GM12878 (cell line): ENCODE measurements around the gene SLC12A9. TPM values are rescaled to one million over a fixed set of nuclear protein-coding genes. Genes with fewer than 3 reads are reported as not detected.

Source experiments
- ATAC-seq: fragments of 200-7000 bp; cut with Tn5 transposase; 3 replicates; pipeline ENCODE4 v1.9.1; 2020; ENCODE audit warnings: mild to moderate bottlenecking, moderate library complexity
- BruUV-seq: library from RNA; stranded (reverse); fragments of 400-500 nt; replicated peaks from 2 replicates; lab custom pipeline; 2021; lab: Mats Ljungman, UMichigan
- CTCF ChIA-PET: fragments of 300-600 bp; sonication (Branson Sonifier 250); formaldehyde crosslinking; extraction: SDS; loops from one replicate; lab custom pipeline; 2021; ENCODE audit warnings: inconsistent platforms; lab: Yijun Ruan, JAX
- POLR2A ChIA-PET: fragments of 350-600 bp; formaldehyde crosslinking; extraction: SDS; loops from one replicate; lab custom pipeline; 2021; ENCODE audit warnings: inconsistent platforms; lab: Charles Lee
- RAD21 ChIA-PET: fragments of 300-600 bp; sonication (Branson Sonifier 250); formaldehyde crosslinking; loops from one replicate; lab custom pipeline; 2023; ENCODE audit warnings: antibody characterized with exemption; ENCODE audit not compliant: unreplicated experiment; lab: Charles Lee
- SMC1A ChIA-PET: fragments of 300-600 bp; sonication (Branson Sonifier 250); formaldehyde crosslinking; loops from one replicate; lab custom pipeline; 2023; ENCODE audit not compliant: unreplicated experiment, uncharacterized antibody; lab: Charles Lee
- DNase-seq: peaks from one replicate; pipeline ENCODE4 v3.0.0-alpha.2; 2011; ENCODE audit warnings: low read depth, low spot score
- FAIRE-seq: peaks from 3 replicates; lab custom pipeline; 2011; peaks lifted over from hg19 to GRCh38; lab: Jason Lieb, UNC
- H2AFZ ChIP-seq: 2 replicates; pipeline ENCODE4 v1.6.0; 2011; ENCODE audit warnings: low read depth, low read length, control low read depth; ENCODE audit not compliant: control insufficient read depth
- H3K27ac ChIP-seq: 2 replicates; pipeline ENCODE4 v1.5.1; 2011; ENCODE audit warnings: control low read depth; ENCODE audit not compliant: control insufficient read depth, insufficient read depth
- H3K27me3 ChIP-seq, 2 experiments: replicated peaks in 1 of 2; 2 replicates each; pipeline versions ENCODE4 v1.6.0 to v1.6.1; 2011; ENCODE audit warnings: low read length in 1 of 2; ENCODE audit not compliant: control insufficient read depth in 2 of 2, insufficient read depth in 2 of 2
- H3K36me3 ChIP-seq, 2 experiments: 2 replicates each; pipeline ENCODE4 v1.5.1; 2011; ENCODE audit warnings: low read length in 1 of 2; ENCODE audit not compliant: control insufficient read depth in 2 of 2, insufficient read depth in 2 of 2
- H3K4me1 ChIP-seq: 2 replicates; pipeline ENCODE4 v1.6.1; 2011; ENCODE audit warnings: mild to moderate bottlenecking, low read length, moderate library complexity, mixed read lengths; ENCODE audit not compliant: control insufficient read depth, insufficient read depth
- H3K4me2 ChIP-seq: 2 replicates; pipeline ENCODE4 v1.6.0; 2011; ENCODE audit warnings: control low read depth; ENCODE audit not compliant: control insufficient read depth, insufficient read depth
- H3K4me3 ChIP-seq: fragments of 200-600 bp; sonication (generic); 2 replicates; pipeline ENCODE4 v1.5.1; 2016
- H3K79me2 ChIP-seq: 2 replicates; pipeline ENCODE4 v1.6.0; 2011; ENCODE audit warnings: low read length; ENCODE audit not compliant: control insufficient read depth, insufficient read depth
- H3K9ac ChIP-seq: 2 replicates; pipeline ENCODE4 v1.8.0; 2011; ENCODE audit warnings: low read length, control low read depth, mixed read lengths; ENCODE audit not compliant: control insufficient read depth, insufficient read depth
- H3K9me3 ChIP-seq: replicated peaks from 3 replicates; pipeline ENCODE4 v1.5.1; 2011; ENCODE audit warnings: mild to moderate bottlenecking, low read length; ENCODE audit not compliant: control insufficient read depth, insufficient read depth
- H4K20me1 ChIP-seq: 2 replicates; pipeline ENCODE4 v1.6.0; 2011; ENCODE audit not compliant: control insufficient read depth, insufficient read depth
- JUND ChIP-seq: IDR thresholded peaks from 2 replicates; pipeline ENCODE4 v1.6.1; 2012; ENCODE audit warnings: low read depth, mild to moderate bottlenecking, low read length, improper control_type of control experiment, moderate library complexity
- KLF5 ChIP-seq: fragments of 450-650 bp; IDR thresholded peaks from 2 replicates; pipeline ENCODE4 v1.6.1; 2014; ENCODE audit warnings: mild to moderate bottlenecking; ENCODE audit not compliant: partially characterized antibody
- PAX8 ChIP-seq: fragments of 450-650 bp; IDR thresholded peaks from 2 replicates; pipeline ENCODE4 v1.6.1; 2017; ENCODE audit warnings: mild to moderate bottlenecking, moderate library complexity
- SMC3 ChIP-seq: IDR thresholded peaks from 2 replicates; pipeline ENCODE4 v1.6.1; 2011; ENCODE audit warnings: low read length, improper control_type of control experiment, borderline replicate concordance
- WGBS: methylation state at CpG from one replicate; pipeline ENCODE4 v1.1.6; 2016; ENCODE audit warnings: low lambda C conversion rate; ENCODE audit not compliant: insufficient replicate concordance, insufficient coverage; ENCODE audit errors: missing lambda C conversion rate; 5-methylcytosine and 5-hydroxymethylcytosine counted together
- in situ Hi-C: fragments of 300-500 bp; cut with MboI; formaldehyde crosslinking; loops from 9 replicates; pipeline ENCODE4 v1.14.3; 2018; ENCODE audit warnings: mixed read lengths
- intact Hi-C: fragments of 100-400 bp; cut with micrococcal nuclease; formaldehyde crosslinking; loops from one replicate; pipeline ENCODE4 v1.14.2; 2022; ENCODE audit not compliant: unreplicated experiment
- polyA plus RNA-seq, 11 experiments: library from polyadenylated mRNA; depleted of rRNA in 4 of 11; unstranded in 6 of 11; stranded (reverse) in 5 of 11; fragments of >200 nt; fragmentation: Nextera tagmentation in 4 of 11; fragmentation: Illumina TruSeq in 1 of 11; extraction: Ambion mirVana in 4 of 11; extraction: Trizol in 1 of 11; gene quantifications; 1 replicate in 1 of 11; 2 replicates in 10 of 11; pipeline versions ENCODE4 v1.2.1 to v1.2.3, GENCODE V29; 2011 to 2016; ENCODE audit warnings: inconsistent platforms in 2 of 11, missing spikeins in 2 of 11, low read depth in 1 of 11
- total RNA-seq, 4 experiments: library from RNA; depleted of rRNA in 3 of 4; stranded (reverse); fragments of >200 nt in 3 of 4; fragmentation: Illumina TruSeq in 1 of 4; extraction: Trizol in 1 of 4; gene quantifications; 2 replicates each; pipeline versions ENCODE4 v1.2.1 to v1.2.3, GENCODE V29; 2013 to 2021
- TF ChIP-seq, protein P1 (sequence below): fragments of 450-650 bp; IDR thresholded peaks from 2 replicates; pipeline ENCODE4 v1.6.1; 2017; ENCODE audit warnings: borderline replicate concordance
- TF ChIP-seq, protein P2 (sequence below): fragments of 450-650 bp; IDR thresholded peaks from 2 replicates; pipeline ENCODE4 v1.6.1; 2017; ENCODE audit warnings: antibody characterized with exemption, mild to moderate bottlenecking, moderate library complexity

SLC12A9 gene
- total and polyA plus RNA-seq, 10 of the 15 experiments (the other 5 are each of a cell fraction or from before 2014, with no cell fraction given): 0.24 to 18.5 (median 9.4) TPM

DNA sequence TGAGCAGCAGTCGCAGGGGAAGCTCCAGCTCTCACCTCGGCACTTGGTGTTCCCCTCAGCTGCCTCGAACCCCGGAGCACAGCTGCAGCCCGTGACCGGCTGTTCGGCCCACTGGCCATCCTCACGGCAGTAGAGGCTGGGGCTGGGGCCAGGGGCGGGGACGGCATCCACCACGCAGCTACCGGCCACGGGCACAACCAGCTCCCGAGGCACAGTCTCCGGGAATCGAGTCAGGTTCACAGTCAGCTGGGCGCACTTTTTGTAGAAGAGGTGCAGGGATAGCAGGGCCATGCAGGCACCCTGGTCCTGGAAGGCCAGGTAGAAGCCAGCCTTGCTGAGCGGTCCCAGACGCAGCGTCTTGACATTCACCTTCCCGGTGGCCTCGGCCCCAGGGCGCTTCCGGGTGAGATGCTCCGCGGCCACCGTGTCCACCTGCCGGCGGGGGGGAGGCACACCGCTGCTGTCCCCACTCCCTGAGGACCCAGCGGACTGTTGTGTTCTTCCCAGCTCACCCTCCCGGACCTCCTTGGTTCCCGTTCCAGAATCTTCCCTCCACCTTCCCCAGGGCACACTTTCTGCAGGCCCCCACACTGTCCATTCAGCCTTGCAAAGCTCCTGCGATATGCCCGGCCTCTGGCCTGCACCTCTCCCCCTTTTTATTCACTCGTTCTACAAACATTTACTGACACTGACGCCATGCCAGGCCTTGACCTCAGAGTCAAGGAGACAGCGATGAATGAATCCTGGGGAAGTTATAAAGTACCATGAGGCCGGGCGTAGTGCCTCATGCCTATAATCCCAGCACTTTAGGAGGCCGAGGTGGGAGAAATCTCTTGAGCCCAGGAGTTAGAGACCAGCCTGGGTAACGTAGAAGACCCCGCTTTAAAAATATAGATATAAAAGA is 30.0 kb upstream of the SLC12A9 start:
- in situ Hi-C loops: no loop called here

More for the DNA sequence above, 30.0 kb upstream of the SLC12A9 start:
- RAD21 ChIA-PET: no interaction called here
- ATAC-seq: no peak
- Histone ChIP-seq H3K4me2 (no peak overlapping the region), H4K20me1 (no peaks in the 10 kb centered on the region), H3K79me2 (no peaks in the 10 kb centered on the region), H3K27ac (no peak overlapping the region), H3K27me3 (peaks cover 7 to 8% of the 10 kb centered on the region in 2 experiments; a peak in 3 of 4 replicates), H3K9ac (no peak overlapping the region), H3K4me1 (no peaks in the 10 kb centered on the region), H3K36me3 (no peaks in the 10 kb centered on the region), H3K4me3 (no peak overlapping the region), H3K9me3 (no peaks in the 10 kb centered on the region), H2AFZ (no peak overlapping the region)
- SMC1A ChIA-PET: interaction anchor here (1.2 kb wide), 1 partner anchor 10 kb away, joined by 3 read pairs; no protein-coding TSS in a partner anchor
- FAIRE-seq: no peak
- no peak for DNase-seq
- POLR2A ChIA-PET: no interaction called here
- BruUV-seq: no TSS peak
- TF ChIP-seq, protein P1, sequence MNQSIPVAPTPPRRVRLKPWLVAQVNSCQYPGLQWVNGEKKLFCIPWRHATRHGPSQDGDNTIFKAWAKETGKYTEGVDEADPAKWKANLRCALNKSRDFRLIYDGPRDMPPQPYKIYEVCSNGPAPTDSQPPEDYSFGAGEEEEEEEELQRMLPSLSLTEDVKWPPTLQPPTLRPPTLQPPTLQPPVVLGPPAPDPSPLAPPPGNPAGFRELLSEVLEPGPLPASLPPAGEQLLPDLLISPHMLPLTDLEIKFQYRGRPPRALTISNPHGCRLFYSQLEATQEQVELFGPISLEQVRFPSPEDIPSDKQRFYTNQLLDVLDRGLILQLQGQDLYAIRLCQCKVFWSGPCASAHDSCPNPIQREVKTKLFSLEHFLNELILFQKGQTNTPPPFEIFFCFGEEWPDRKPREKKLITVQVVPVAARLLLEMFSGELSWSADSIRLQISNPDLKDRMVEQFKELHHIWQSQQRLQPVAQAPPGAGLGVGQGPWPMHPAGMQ: no peak
- TF ChIP-seq, protein P2, sequence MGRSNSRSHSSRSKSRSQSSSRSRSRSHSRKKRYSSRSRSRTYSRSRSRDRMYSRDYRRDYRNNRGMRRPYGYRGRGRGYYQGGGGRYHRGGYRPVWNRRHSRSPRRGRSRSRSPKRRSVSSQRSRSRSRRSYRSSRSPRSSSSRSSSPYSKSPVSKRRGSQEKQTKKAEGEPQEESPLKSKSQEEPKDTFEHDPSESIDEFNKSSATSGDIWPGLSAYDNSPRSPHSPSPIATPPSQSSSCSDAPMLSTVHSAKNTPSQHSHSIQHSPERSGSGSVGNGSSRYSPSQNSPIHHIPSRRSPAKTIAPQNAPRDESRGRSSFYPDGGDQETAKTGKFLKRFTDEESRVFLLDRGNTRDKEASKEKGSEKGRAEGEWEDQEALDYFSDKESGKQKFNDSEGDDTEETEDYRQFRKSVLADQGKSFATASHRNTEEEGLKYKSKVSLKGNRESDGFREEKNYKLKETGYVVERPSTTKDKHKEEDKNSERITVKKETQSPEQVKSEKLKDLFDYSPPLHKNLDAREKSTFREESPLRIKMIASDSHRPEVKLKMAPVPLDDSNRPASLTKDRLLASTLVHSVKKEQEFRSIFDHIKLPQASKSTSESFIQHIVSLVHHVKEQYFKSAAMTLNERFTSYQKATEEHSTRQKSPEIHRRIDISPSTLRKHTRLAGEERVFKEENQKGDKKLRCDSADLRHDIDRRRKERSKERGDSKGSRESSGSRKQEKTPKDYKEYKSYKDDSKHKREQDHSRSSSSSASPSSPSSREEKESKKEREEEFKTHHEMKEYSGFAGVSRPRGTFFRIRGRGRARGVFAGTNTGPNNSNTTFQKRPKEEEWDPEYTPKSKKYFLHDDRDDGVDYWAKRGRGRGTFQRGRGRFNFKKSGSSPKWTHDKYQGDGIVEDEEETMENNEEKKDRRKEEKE: no peak
- no peak for TF ChIP-seq PAX8
- TF ChIP-seq KLF5: no peak
- no peak for TF ChIP-seq SMC3
- no peak for TF ChIP-seq JUND
- CTCF ChIA-PET: no interaction called here
- WGBS: 69% methylated on average over 43 of the region's 43 CpGs
- intact Hi-C loops: no loop called here
